ENCODE measurements around the gene SORBS2. TPM values are rescaled to one million over a fixed set of nuclear protein-coding genes. Genes with fewer than 3 reads are reported as not detected.
A peak's percentile ranks its signal among the peaks of the same experiment; 100 is the strongest.
"Not testable (repeated sequence)": the region's sequence is repeated elsewhere in the genome, so short reads cannot be mapped to it uniquely, and the experiment has no call there.

SORBS2 gene
- total RNA-seq, 4 donors from 2014 or later, result 21.5 to 118 (median 29.5) TPM

DNA sequence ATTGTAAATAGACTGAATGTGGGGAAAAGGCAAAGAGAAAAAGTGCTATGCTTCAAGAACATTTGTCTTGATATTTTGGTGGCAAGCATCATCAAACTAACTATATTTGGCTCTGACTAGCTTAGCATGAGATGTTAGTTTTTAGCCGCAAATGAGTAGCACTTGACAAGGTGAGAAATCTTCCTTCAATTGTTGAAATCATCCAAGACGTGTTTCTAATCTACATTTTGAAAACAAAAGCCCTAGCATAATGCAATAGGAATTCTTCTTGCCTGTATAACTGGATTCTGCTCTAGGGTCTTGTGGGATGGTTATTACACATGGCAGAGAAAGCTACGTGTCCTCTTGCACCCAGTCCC lies 92.5 kb downstream of the SORBS2 start:
- TF ChIP-seq, protein P1, sequence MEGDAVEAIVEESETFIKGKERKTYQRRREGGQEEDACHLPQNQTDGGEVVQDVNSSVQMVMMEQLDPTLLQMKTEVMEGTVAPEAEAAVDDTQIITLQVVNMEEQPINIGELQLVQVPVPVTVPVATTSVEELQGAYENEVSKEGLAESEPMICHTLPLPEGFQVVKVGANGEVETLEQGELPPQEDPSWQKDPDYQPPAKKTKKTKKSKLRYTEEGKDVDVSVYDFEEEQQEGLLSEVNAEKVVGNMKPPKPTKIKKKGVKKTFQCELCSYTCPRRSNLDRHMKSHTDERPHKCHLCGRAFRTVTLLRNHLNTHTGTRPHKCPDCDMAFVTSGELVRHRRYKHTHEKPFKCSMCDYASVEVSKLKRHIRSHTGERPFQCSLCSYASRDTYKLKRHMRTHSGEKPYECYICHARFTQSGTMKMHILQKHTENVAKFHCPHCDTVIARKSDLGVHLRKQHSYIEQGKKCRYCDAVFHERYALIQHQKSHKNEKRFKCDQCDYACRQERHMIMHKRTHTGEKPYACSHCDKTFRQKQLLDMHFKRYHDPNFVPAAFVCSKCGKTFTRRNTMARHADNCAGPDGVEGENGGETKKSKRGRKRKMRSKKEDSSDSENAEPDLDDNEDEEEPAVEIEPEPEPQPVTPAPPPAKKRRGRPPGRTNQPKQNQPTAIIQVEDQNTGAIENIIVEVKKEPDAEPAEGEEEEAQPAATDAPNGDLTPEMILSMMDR (IDR thresholded peaks at IDR 0.05), result no peak
- TF ChIP-seq POLR2A (IDR thresholded peaks at IDR 0.05), result no peak
- H3K4me3 ChIP-seq, result no peak overlapping the region
- no peak overlapping the region for H3K27ac ChIP-seq
- no peaks in the 10 kb centered on the region for H3K27me3 ChIP-seq
- H3K9me3 ChIP-seq, result no peaks in the 10 kb centered on the region
- H3K36me3 ChIP-seq, result no peaks in the 10 kb centered on the region
- DNase-seq, result no peak
- H3K4me1 ChIP-seq, result no peaks in the 10 kb centered on the region
- intact Hi-C loops (cut with DNase I; ENCODE audit: low total_unique reads), result no loop called here

DNA sequence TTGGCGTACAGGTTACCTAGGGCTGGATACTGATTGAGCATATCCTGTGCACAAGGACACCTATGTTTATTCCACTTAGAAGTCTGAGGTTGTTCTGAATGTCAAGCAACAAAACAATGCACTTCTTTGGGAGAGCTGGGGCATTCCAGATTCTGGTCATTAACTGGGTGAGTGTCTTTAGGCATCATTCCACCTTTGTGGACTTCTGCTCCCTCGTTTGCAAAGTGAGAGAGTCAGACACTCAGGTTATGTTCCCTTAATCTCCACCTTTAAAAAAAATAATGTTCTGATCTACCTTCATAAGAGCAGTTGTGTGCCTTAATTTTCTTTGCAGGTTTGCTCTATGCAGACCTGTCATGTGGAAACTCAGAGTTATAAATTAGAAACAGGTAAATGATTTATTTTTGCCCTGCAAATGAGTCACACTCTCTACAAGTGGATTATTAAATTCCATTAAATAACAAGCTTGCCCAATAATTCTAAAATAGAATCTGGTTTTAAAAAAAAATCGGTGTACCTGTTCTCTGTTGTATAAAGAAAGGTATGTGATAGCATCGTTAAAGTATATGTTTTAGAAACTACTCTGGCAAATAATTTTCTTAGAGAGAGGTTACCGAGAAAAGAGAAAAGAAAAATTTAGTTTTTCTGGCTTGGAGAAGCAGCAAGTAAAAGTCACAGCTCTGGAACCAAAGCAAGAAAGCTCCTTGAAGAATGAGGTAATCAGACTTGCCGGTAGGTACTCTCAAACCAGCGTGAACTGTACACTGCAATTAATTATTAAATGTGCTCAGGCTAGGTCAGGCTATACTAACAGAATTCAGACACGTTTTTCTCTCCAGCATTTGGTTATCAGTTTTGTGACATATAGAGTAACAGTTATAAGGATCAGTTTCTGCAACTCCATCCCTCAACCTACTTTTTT lies 93.2 kb downstream of the SORBS2 start:
- H3K4me3 ChIP-seq, result no peak overlapping the region
- intact Hi-C loops (cut with DNase I; ENCODE audit: low total_unique reads), result no loop called here
- no peaks in the 10 kb centered on the region for H3K4me1 ChIP-seq
- DNase-seq, result no peak
- H3K9me3 ChIP-seq, result no peaks in the 10 kb centered on the region
- H3K27ac ChIP-seq, result no peak overlapping the region
- H3K27me3 ChIP-seq, result no peaks in the 10 kb centered on the region
- H3K36me3 ChIP-seq, result no peaks in the 10 kb centered on the region
- TF ChIP-seq, protein P1 (IDR thresholded peaks at IDR 0.05), result no peak
- TF ChIP-seq POLR2A (IDR thresholded peaks at IDR 0.05), result no peak

DNA sequence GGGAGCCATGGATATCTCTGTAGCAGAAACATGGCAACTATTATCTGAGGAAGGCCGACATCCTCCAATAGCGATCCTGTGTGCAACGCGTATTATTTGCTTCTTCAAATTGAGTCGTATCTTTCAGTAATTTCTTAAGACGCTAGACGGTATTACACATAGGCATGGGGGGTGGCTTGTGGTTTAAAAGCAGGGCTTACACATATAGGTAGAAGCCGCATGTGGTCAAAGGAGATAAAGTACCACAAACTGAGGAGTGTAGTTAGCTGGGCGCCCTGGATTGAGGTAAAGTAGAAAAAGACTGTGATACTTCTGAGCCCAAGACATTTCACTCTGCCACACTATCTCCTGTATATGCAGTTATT lies 94.6 kb downstream of the SORBS2 start:
- intact Hi-C loops (cut with DNase I; ENCODE audit: low total_unique reads), result no loop called here
- DNase-seq, result no peak
- Histone ChIP-seq H3K36me3 (no peaks in the 10 kb centered on the region), H3K4me1 (no peaks in the 10 kb centered on the region), H3K27me3 (no peaks in the 10 kb centered on the region), H3K27ac (no peak overlapping the region), H3K4me3 (no peak overlapping the region), H3K9me3 (no peaks in the 10 kb centered on the region)
- TF ChIP-seq POLR2A (IDR thresholded peaks at IDR 0.05), result no peak
- TF ChIP-seq, protein P1 (IDR thresholded peaks at IDR 0.05), result no peak

GRCh38 chr4:185716577-185717376 lies 95.2 kb downstream of the SORBS2 start:
- TF ChIP-seq POLR2A (IDR thresholded peaks at IDR 0.05), result no peak
- TF ChIP-seq, protein P1 (IDR thresholded peaks at IDR 0.05), result no peak
- H3K9me3 ChIP-seq, result no peaks in the 10 kb centered on the region
- H3K4me3 ChIP-seq, result no peak overlapping the region
- H3K27me3 ChIP-seq, result no peaks in the 10 kb centered on the region
- no peaks in the 10 kb centered on the region for H3K4me1 ChIP-seq
- peak overlapping the region; percentile 7 to 28 for H3K27ac ChIP-seq
- intact Hi-C loops (cut with DNase I; ENCODE audit: low total_unique reads), result no loop called here
- no peaks in the 10 kb centered on the region for H3K36me3 ChIP-seq
- DNase-seq, result peak in 1 of 2 donors; percentile 49

DNA sequence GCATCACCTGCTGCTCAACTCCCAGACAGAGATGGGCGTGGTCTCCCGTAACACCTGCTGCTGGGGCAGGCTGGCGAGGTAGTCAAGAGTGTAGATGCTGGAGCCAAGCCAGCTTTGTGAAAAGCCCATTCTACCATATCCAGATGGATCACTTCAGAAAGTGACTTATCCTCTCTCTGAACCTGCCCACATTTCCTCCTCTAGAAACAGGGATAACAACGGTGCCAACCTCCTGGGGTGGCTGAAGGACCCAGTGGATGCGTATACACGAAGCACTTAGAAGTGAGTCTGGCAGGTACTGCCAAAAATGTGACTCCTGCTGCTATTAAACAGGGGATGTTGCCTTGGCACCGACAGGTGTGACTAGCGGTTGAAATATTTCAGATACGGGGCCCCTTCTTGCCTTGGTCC lies 95.8 kb downstream of the SORBS2 start:
- no peaks in the 10 kb centered on the region for H3K27me3 ChIP-seq
- H3K4me3 ChIP-seq, result no peak overlapping the region
- intact Hi-C loops (cut with DNase I; ENCODE audit: low total_unique reads), result no loop called here
- peak overlapping the region; percentile 7 to 28 for H3K27ac ChIP-seq
- H3K9me3 ChIP-seq, result no peaks in the 10 kb centered on the region
- no peaks in the 10 kb centered on the region for H3K36me3 ChIP-seq
- no peaks in the 10 kb centered on the region for H3K4me1 ChIP-seq
- no peak for TF ChIP-seq POLR2A (IDR thresholded peaks at IDR 0.05)
- TF ChIP-seq, protein P1 (IDR thresholded peaks at IDR 0.05), result no peak
- DNase-seq, result no peak

GRCh38 chr4:185714524-185714923 lies 97.5 kb downstream of the SORBS2 start:
- intact Hi-C loops (cut with DNase I; ENCODE audit: low total_unique reads); H3K27me3 ChIP-seq; DNase-seq; H3K9me3 ChIP-seq; H3K4me3 ChIP-seq; H3K4me1 ChIP-seq; H3K36me3 ChIP-seq; H3K27ac ChIP-seq: not testable (repeated sequence)

All from uterus (tissue), 4 donors.